Measurements from ENCODE around the gene XAGE3. TPM values are rescaled to one million over a fixed set of nuclear protein-coding genes. Genes with fewer than 3 reads are reported as not detected.
"Not testable (repeated sequence)": the region's sequence is repeated elsewhere in the genome, so short reads cannot be mapped to it uniquely, and the experiment has no call there.

XAGE3 gene, protein sequence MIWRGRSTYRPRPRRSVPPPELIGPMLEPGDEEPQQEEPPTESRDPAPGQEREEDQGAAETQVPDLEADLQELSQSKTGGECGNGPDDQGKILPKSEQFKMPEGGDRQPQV
- not detected for total RNA-seq

DNA sequence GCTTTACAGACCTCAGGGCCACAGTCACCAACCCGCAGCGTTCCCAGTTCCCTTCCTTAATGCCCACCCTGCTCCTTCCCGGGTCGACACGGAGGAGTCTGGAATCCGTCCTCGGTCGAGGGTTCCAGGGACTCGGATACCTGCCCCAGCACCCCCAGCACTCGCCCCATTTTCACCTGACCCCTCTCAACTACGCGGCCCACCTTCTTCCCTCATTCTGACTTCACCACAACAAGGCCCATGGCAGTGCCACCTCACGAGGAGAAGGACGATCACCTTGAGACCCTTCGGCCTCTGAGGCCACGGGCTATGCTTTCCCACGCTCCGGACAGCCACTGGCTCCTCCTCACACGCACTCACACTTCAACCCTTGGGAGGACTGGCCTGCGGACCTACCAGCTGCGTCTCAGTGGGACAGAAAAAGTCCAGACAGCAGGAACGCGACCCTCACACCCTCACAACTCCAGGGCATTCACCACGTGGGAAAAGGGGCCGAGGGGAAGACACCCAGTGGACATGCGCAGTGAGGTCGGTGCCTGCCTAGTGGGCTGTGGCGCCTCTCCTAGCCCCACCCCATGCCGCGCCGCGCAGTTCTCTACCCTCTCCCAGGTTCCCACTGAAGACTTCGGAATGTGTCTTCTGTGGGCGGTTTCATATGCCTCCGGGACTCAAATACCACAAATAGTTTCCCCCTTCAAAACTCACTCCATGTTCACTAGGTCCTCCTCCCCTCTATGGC, at the start of gene XAGE3:
TSS of gene XAGE3 (minus strand) at position 474 of the 739 bp plus-strand sequence. CDS start 950 bp downstream, outside the sequence.
- Mint-ChIP-seq H3K9me3 (no peaks in the 10 kb centered on the region), H3K27ac (no peak within 1 kb of the TSS)
- ATAC-seq: no peak

DNA sequence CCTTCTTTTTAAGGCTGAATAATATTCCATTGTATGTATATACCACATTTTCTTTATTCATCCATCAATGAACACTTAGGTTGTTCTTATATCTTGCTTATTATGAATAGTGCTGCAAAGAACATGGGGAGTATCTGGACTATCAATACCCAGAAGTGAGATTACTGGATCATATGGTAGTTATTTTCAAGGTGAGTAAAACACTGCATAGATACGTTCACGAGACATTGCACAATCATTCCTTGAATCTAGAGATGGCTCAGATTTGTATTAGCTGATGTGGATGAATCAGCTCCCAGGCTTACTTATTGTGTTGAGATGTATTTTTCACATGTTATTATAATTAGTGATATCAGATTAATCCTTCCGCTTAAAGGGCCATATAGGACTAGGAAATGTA, 46.8 kb upstream of the XAGE3 start:
- H3K9me3 Mint-ChIP-seq; H3K36me3 Mint-ChIP-seq; H3K27ac Mint-ChIP-seq; DNase-seq (ENCODE audit: low spot score in 2 of 2): not testable (repeated sequence)
- ATAC-seq: peak in 1 of 2 donors; percentile 71

More for the DNA sequence above, at the start of gene XAGE3:
- DNase-seq (ENCODE audit: low spot score in 2 of 2): no peak
- H3K36me3 Mint-ChIP-seq: no peaks in the 10 kb centered on the region

DNA sequence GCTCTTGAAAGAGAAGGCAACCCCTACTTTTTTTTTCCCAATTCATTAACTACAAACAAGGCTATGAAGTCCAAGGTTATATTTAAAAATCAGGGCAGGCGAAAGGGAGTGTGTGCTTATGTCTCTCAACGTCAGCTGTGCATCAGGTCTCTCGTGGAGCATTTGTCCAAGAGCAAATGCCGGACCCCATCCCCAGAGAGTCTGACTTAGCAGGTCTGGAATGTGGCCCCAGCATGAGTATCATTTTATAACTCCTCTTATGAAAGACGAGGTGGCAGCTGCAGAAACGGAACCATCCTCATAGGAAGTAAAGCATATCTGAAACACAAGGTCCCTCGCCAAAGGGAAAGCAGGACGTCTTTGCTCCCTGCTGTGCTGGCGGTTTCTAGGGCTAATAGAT, 45.8 kb upstream of the XAGE3 start:
- not testable (repeated sequence) for H3K36me3 Mint-ChIP-seq; ATAC-seq; H3K27ac Mint-ChIP-seq; DNase-seq (ENCODE audit: low spot score in 2 of 2); H3K9me3 Mint-ChIP-seq

DNA sequence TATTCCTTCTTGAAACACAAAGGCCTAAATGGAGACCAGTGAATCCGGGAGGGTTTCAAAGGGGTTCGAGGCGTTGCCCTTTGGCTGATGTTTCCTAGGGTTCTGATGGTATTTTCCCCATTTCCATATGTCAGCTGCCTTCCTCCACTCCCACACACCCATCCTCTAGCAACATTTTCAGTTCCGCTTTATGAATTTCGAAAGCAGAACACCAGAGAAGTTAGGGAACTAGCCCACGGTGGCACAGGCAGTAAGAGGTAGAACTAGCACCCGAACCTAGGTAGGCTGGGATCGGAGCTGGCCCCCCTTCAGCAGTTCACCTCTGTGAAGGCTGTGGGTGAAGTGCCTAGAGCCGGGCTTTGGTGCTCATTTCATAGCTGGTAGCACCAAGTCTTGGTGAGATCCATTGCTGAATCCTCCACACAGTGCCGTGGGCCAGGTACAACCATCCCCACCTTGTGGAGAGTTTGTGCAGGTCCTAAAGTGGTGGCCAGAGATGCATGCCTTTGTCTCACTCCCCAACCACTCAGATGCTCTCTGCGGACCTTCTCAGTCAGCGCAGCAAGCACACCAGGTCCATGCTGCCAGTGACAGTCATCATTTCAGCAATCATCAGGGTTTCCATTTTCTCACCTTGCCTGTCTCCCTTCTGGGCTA, 41.6 kb upstream of the XAGE3 start:
- H3K36me3 Mint-ChIP-seq; H3K9me3 Mint-ChIP-seq; DNase-seq (ENCODE audit: low spot score in 2 of 2); ATAC-seq; H3K27ac Mint-ChIP-seq: not testable (repeated sequence)

DNA sequence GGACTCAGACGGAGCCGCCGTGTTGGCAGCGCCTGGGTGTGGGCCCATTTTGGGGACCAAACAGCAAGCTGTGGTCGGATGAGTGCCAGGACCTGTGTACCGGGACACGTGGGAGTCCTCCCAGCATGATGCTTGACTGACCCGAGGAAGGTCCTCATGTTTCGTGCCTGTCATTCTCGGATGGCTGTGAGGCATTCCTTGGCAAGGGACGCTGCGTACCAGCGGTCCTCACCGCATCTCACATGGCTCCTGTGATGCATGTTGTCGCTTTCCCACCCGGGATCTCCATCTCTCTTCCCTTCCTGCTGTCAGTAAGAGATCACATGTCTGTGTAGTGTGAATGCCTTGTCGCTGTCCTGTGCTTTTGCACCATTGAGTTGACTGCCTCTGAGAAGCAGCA, 40.0 kb upstream of the XAGE3 start:
- not testable (repeated sequence) for H3K27ac Mint-ChIP-seq; H3K9me3 Mint-ChIP-seq; ATAC-seq; DNase-seq (ENCODE audit: low spot score in 2 of 2); H3K36me3 Mint-ChIP-seq

DNA sequence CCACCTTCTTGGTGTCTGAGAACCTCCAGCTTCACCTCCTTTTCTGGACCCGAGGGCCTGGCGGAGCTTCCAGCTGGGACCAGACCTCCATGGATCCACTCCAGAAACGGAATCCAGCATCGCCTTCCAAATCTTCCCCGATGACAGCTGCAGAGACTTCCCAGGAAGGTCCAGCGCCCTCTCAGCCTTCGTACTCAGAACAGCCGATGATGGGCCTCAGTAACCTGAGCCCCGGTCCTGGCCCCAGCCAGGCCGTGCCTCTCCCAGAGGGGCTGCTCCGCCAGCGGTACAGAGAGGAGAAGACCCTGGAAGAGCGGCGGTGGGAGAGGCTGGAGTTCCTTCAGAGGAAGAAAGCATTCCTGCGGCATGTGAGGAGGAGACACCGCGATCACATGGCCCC, 39.3 kb upstream of the XAGE3 start:
- DNase-seq (ENCODE audit: low spot score in 2 of 2); H3K36me3 Mint-ChIP-seq; H3K9me3 Mint-ChIP-seq; H3K27ac Mint-ChIP-seq; ATAC-seq: not testable (repeated sequence)

DNA sequence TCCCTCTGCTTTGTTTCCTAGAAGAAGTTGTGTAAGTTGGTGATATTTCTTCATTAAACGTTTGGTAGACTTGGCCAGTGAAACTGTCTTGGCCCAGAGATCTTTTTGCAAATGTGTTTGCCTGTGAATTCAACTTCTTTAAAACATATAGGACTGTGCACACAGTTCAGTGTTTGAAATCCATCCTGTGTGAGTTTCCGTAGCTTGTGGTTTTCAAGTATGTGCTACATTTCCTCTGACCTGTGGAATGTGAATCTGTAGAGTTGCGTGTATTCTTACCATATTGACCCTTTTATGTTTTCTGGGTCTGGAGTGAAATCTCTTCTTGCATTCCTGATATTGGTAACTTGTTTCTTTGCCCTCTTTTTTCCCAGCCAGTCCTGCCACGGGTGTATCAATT, 38.2 kb upstream of the XAGE3 start:
- ATAC-seq; H3K36me3 Mint-ChIP-seq; H3K9me3 Mint-ChIP-seq; DNase-seq (ENCODE audit: low spot score in 2 of 2); H3K27ac Mint-ChIP-seq: not testable (repeated sequence)

DNA sequence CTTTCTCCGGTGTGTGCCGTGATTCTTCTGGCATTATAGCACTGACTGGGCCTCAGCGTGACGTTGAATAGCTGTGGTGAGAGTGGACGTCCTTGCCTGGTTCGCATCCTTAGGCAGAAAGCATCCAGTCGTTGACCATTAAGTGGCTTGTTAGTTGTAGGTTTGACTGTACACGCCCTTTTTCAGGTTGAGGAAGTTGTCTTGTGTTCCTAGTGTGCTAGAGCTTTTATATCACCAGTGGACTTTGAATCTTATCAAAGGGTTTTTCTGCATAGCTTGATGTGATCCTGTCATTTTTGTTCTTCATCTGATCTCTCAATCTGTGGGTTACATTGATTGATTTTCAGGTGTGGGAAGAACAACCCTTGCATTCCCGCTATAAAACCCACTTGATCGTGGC, 37.6 kb upstream of the XAGE3 start:
- not testable (repeated sequence) for H3K27ac Mint-ChIP-seq; ATAC-seq; H3K9me3 Mint-ChIP-seq; DNase-seq (ENCODE audit: low spot score in 2 of 2); H3K36me3 Mint-ChIP-seq

DNA sequence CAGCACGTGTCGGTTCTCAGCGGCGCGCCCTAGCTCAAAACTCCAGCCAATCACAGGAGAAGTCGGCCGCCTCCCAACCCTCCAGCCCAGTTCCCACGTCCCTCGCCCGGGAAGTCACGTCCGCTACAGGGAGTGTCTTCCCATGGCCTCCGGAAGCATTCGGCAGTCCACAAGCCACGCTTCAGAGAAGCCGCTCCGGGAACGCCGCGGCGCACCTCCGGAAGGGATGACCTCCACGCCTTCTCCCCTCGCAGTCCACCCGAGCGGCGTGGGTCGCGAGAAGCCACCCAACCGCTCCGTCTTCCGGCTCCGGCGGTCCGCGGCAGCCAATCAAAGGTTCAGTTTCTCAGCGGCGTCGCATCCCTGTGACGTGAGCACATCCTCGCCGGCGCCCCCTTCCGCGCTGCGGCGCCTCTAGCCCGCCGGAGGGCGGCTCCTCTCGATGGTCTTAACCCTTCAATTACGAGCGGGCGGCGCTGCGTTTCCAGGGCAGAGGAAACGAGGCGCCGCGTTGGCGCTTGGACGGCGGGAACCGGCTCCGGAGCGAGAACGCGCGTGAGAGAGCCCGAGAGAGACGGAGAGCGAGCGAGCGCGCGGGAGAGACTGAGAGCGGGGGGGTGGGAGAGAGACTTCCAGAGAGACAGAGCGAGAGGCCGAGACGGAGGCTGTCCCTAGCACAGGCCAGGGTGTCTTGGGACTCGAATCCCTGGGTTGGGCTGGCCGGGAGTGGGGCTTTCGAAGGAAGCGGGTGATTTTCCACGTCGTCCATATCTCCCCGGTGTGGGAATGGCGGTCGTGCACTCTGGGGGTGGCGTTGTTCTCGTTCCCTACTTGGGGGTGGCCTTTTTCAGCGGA, 29.2 kb upstream of the XAGE3 start, which contains the start of gene FAM156B:
TSS of gene FAM156B (plus strand) at position 476 of the 855 bp plus-strand sequence. CDS start 9,896 bp downstream, outside the sequence.
- not testable (repeated sequence) for H3K9me3 Mint-ChIP-seq; DNase-seq (ENCODE audit: low spot score in 2 of 2); H3K36me3 Mint-ChIP-seq; H3K27ac Mint-ChIP-seq
- ATAC-seq: peak; percentile 88 to 90

DNA sequence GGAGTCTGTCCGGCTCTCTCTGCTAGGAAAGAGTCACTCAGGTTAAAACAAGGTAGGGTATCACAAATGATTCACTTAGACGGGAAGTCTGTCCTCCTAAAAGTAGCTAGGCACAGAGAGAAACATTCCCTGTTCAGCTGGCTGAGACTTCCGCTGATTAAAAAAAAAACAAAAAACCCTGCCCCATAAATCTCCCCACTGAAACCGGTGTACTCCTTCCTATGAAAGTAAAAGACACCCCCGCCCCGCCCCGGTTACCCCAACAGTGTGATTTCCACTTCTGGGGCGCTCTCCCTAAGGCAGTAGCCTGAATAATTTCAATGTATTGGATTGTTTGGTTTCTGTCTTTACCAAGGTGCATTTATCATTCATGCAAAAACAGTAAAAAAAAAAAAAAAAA, 28.6 kb upstream of the XAGE3 start:
- peak; percentile 42 to 50 for ATAC-seq
- H3K36me3 Mint-ChIP-seq, H3K27ac Mint-ChIP-seq: not testable (repeated sequence)

DNA sequence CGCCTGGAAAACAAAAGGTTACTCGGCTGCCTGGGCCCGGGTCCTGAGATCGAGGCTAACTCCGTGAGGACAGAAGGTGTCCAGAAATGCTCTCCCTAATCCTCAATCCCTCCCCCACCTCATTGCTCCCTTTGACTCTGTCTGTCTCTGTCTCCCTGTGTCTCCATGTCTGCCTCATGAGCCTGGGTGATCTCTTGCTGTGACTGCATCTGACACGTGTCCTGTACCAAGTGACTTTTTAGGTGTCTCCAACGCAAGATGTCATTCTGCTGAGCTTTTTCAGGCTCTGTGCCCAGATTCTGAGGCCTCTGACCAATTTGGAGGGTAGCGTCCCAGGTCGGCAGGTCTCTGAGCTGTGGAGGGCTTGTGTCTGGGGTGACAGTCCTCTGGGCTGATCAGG, 20.2 kb upstream of the XAGE3 start:
- H3K9me3 Mint-ChIP-seq; DNase-seq (ENCODE audit: low spot score in 2 of 2); H3K36me3 Mint-ChIP-seq; ATAC-seq; H3K27ac Mint-ChIP-seq: not testable (repeated sequence)

More for the DNA sequence above, 28.6 kb upstream of the XAGE3 start:
- not testable (repeated sequence) for DNase-seq (ENCODE audit: low spot score in 2 of 2); H3K9me3 Mint-ChIP-seq

DNA sequence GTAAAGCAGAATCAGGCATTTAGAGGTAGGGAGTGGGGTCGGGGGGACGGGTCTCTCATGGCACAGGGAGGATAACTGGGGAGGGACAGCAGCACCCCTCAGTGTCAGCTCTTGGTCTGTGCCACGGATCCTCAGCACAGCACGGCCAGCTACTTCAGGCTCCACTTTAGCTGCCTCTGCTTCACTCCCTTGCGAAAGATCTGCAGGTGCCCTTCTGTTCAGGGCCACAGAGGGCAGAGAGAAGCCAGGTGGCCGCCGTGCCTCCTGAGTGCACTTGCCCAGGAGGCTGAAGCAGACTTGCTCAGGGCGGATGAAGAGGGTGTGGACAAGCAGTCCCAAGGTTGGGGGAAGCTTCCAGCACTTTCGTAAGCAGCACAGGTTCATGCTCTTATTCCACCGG, 19.6 kb upstream of the XAGE3 start:
- not testable (repeated sequence) for DNase-seq (ENCODE audit: low spot score in 2 of 2); ATAC-seq; H3K36me3 Mint-ChIP-seq; H3K9me3 Mint-ChIP-seq; H3K27ac Mint-ChIP-seq

DNA sequence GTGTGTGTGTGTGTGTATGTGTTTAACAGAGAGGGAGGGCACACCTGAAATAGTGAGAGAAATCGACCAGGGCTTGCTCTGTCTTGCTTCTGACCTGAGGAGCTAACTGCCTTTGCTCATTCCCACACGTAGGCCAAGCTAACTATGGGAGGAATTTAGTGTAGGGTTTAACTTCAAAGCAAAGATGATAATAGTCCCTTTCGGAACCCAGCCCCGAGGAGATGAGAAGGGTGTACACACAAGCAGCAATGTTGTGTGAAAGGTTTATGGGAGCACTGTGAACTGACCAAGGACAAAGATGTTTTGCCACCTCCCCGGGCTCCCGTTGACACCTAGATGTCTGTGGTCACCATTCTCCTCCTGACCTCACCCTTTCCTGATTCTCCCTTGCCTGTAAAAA, 8.5 kb upstream of the XAGE3 start:
- not testable (repeated sequence) for ATAC-seq; H3K27ac Mint-ChIP-seq; DNase-seq (ENCODE audit: low spot score in 2 of 2); H3K36me3 Mint-ChIP-seq; H3K9me3 Mint-ChIP-seq

DNA sequence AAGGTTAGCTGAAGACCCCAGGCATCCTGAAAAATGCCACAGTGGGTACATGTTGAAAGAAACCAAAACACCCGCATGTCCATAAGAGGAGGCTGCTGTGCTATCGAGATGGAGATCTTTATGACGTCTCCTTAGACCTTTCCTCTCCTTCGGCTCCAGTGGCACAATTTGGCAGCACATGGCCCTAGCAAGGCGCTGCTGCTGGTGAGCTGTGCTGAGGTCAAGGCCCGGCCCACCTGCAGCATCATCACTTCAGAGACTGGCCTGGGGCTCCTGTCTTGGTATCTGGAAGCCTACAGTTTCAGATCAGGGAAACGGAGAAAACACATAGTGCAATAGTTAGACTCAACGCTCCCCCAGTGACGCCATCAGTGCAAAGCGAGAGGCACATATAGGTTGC, 7.6 kb upstream of the XAGE3 start:
- not testable (repeated sequence) for ATAC-seq; H3K36me3 Mint-ChIP-seq; DNase-seq (ENCODE audit: low spot score in 2 of 2); H3K9me3 Mint-ChIP-seq; H3K27ac Mint-ChIP-seq

DNA sequence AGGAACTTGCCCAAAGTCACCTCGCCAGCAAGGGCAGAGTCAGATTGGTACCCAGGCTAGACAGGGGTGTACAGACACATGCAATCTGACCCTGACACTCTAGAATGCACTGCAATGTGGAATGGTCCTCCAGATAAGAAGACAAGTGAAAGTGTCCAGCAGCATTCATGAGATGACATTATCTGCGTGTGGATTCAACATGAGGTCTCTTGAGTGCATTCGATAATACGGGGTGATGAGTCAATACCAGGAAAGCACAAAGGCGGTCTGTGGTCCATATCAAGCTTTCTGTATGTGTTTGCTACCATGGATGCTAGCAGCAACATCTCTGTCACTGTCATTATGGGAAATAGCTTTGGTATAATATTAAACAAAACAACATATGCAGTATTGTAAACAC, 6.8 kb upstream of the XAGE3 start:
- no peaks in the 10 kb centered on the region for H3K36me3 Mint-ChIP-seq
- no peak for DNase-seq (ENCODE audit: low spot score in 2 of 2)
- no peak overlapping the region for H3K27ac Mint-ChIP-seq
- ATAC-seq: no peak
- H3K9me3 Mint-ChIP-seq: no peaks in the 10 kb centered on the region

DNA sequence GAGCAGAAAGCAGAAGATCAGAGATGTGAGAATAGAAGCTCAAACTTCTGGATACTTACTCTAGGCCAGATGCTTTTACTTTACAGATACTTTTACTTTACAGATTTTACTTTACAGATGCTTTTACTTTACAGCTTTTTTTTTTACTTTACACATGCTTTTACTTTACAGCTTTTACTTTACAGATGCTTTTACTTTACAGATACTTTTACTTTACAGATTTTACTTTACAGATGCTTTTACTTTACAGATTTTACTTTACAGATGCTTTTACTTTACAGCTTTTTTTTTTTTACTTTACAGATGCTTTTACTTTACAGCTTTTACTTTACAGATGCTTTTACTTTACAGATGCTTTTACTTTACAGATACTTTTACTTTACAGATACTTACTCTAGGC, 5.9 kb upstream of the XAGE3 start:
- H3K36me3 Mint-ChIP-seq; H3K9me3 Mint-ChIP-seq; DNase-seq (ENCODE audit: low spot score in 2 of 2); ATAC-seq; H3K27ac Mint-ChIP-seq: not testable (repeated sequence)

DNA sequence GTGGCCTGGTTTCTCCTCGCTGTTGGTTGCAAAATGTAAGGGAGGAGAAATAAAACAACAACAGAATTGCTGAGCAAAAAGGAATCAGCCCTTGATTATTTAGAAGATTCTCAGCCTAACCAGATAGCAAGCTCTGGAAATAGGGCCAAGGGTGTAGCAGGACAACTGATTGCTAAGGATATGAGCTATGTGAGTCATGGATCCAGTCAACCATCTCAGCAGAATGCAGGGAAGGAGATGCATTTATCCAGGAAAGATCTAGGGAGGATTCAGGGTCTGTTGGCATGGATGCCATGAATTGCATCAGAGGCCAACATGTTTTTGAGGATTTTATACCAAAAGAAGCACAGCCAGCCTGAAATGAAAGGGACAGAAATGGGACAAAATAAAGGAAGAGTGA, 2.2 kb upstream of the XAGE3 start:
- ATAC-seq: no peak

More for the DNA sequence above, 2.2 kb upstream of the XAGE3 start:
- DNase-seq (ENCODE audit: low spot score in 2 of 2): no peak
- no peaks in the 10 kb centered on the region for H3K9me3 Mint-ChIP-seq
- H3K27ac Mint-ChIP-seq: no peak overlapping the region
- H3K36me3 Mint-ChIP-seq: no peaks in the 10 kb centered on the region

Data from activated naive CD4-positive, alpha-beta T cell treated with anti-CD3 and anti-CD28 coated beads, Interleukin-2, amount 50 U/mL, for 72 hours (primary cell).